ENCODE data around the gene HAT1. TPM values are rescaled to one million over a fixed set of nuclear protein-coding genes. Genes with fewer than 3 reads are reported as not detected.

The HAT1 gene
- total RNA-seq, 1 experiment from 2014 or later, result 74.3 TPM

DNA sequence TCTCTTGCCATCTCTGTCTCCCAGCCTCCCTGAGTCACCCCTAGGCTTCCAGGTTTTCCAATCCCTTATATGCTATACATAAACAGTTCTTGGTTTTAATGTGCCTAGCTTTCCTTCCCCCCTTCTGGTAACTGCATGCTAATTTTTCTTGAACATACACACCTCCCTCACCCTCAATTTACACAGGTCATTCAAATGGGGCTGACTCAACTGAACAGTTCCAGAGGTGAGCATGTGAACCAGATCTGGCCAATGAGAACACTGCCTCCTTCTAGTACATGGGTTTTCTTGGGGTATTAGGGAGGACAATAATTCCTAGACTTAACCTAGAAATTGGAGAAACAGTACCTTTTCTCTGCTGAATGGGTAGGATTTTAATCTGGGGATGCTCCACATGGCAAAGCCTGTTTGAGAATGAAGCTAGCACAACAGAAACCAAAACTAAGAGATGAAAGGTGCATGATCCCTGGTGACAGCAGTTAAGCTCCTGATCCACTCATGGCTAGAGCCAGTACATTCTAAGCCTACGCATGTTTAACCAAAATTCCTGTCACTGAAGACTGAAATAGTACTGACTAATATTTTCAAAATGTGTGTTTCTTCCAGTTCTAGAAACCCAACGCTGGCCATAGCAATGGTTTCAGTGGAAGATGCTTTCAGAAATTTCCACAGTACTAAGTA lies 40.0 kb upstream of the HAT1 start:
- BruUV-seq (replicated peaks), result no TSS peak
- Mint-ChIP-seq H3K27me3 (ENCODE audit: insufficient read depth, unreplicated experiment) (no peaks in the 10 kb centered on the region), H3K27ac (ENCODE audit: unreplicated experiment) (no peak overlapping the region), H3K36me3 (ENCODE audit: insufficient read depth, unreplicated experiment) (no peaks in the 10 kb centered on the region), H3K4me1 (ENCODE audit: low read depth, unreplicated experiment) (no peaks in the 10 kb centered on the region), H3K9me3 (ENCODE audit: unreplicated experiment) (no peaks in the 10 kb centered on the region), H3K4me3 (ENCODE audit: unreplicated experiment) (no peak overlapping the region)
- TF ChIP-seq CTCF (IDR thresholded peaks at IDR 0.05; ENCODE audit: insufficient read depth in 1 of 2, low read depth in 1 of 2, low read length in 1 of 2, severe bottlenecking in 1 of 2, unreplicated experiment in 1 of 2), result no peak
- Histone ChIP-seq H3K36me3 (ENCODE audit: control insufficient read depth, insufficient read depth, low read length) (no peaks in the 10 kb centered on the region), H3K9me3 (no peaks in the 10 kb centered on the region), H3K4me1 (no peaks in the 10 kb centered on the region), H3K27me3 (replicated peaks; ENCODE audit: control insufficient read depth, insufficient read depth, low read length) (no peaks in the 10 kb centered on the region), H3K4me3 (ENCODE audit: low read depth, low read length) (no peak overlapping the region)
- ChIA-PET CTCF (interaction anchor here (1.4 kb wide), 1 partner anchor 40 kb away, joined by 3 read pairs; the partner anchor contains the start of gene HAT1), POLR2A (no interaction called here)
- no peak for DNase-seq
- intact Hi-C loops (cut with micrococcal nuclease; ENCODE audit: unreplicated experiment), result no loop called here

- no peak for DNase-seq
- H3K36me3 Mint-ChIP-seq (ENCODE audit: insufficient read depth, unreplicated experiment), result no peaks in the 10 kb centered on the region
- ChIA-PET CTCF (interaction anchor here (0.7 to 1.4 kb wide), 2 partner anchors 10 to 39 kb away, joined by 3 read pairs; partner anchors contain the start of gene HAT1), POLR2A (interaction anchor here (0.5 kb wide), 1 partner anchor 11 kb away, joined by 3 read pairs; the partner anchor contains the start of gene SLC25A12)
- no peak overlapping the region for H3K4me3 Mint-ChIP-seq (ENCODE audit: unreplicated experiment)
- no TSS peak for BruUV-seq (replicated peaks)
- Histone ChIP-seq H3K27me3 (replicated peaks; ENCODE audit: control insufficient read depth, insufficient read depth, low read length) (no peaks in the 10 kb centered on the region), H3K4me3 (ENCODE audit: low read depth, low read length) (no peak overlapping the region), H3K9me3 (no peaks in the 10 kb centered on the region), H3K4me1 (no peaks in the 10 kb centered on the region), H3K36me3 (ENCODE audit: control insufficient read depth, insufficient read depth, low read length) (no peaks in the 10 kb centered on the region)
- peak in 1 of 2 experiments; percentile 11 for TF ChIP-seq CTCF (IDR thresholded peaks at IDR 0.05; ENCODE audit: insufficient read depth in 1 of 2, low read depth in 1 of 2, low read length in 1 of 2, severe bottlenecking in 1 of 2, unreplicated experiment in 1 of 2)
- H3K4me1 Mint-ChIP-seq (ENCODE audit: low read depth, unreplicated experiment), result no peaks in the 10 kb centered on the region
- intact Hi-C loops (cut with micrococcal nuclease; ENCODE audit: unreplicated experiment), result no loop called here
- no peaks in the 10 kb centered on the region for H3K9me3 Mint-ChIP-seq (ENCODE audit: unreplicated experiment)
- H3K27ac Mint-ChIP-seq (ENCODE audit: unreplicated experiment), result no peak overlapping the region
- H3K27me3 Mint-ChIP-seq (ENCODE audit: insufficient read depth, unreplicated experiment), result no peaks in the 10 kb centered on the region
These were observed 38.9 kb upstream of the HAT1 start for GRCh38 chr2:171883275-171883893.

GRCh38 chr2:171889333-171889732 lies 32.9 kb upstream of the HAT1 start:
- no TSS peak for BruUV-seq (replicated peaks)
- no peaks in the 10 kb centered on the region for H3K36me3 Mint-ChIP-seq (ENCODE audit: insufficient read depth, unreplicated experiment)
- DNase-seq, result no peak
- peaks cover 9% of the 10 kb centered on the region for H3K4me1 Mint-ChIP-seq (ENCODE audit: low read depth, unreplicated experiment)
- H3K27ac Mint-ChIP-seq (ENCODE audit: unreplicated experiment), result no peak overlapping the region
- no peak overlapping the region for H3K4me3 Mint-ChIP-seq (ENCODE audit: unreplicated experiment)
- no peaks in the 10 kb centered on the region for H3K9me3 ChIP-seq
- TF ChIP-seq CTCF (IDR thresholded peaks at IDR 0.05; ENCODE audit: insufficient read depth in 1 of 2, low read depth in 1 of 2, low read length in 1 of 2, severe bottlenecking in 1 of 2, unreplicated experiment in 1 of 2), result no peak
- intact Hi-C loops (cut with micrococcal nuclease; ENCODE audit: unreplicated experiment), result no loop called here
- POLR2A ChIA-PET, result no interaction called here
- H3K4me3 ChIP-seq (ENCODE audit: low read depth, low read length), result no peak overlapping the region
- H3K27me3 ChIP-seq (replicated peaks; ENCODE audit: control insufficient read depth, insufficient read depth, low read length), result no peaks in the 10 kb centered on the region
- H3K4me1 ChIP-seq, result peaks cover 8% of the 10 kb centered on the region
- H3K36me3 ChIP-seq (ENCODE audit: control insufficient read depth, insufficient read depth, low read length), result no peaks in the 10 kb centered on the region
- H3K9me3 Mint-ChIP-seq (ENCODE audit: unreplicated experiment), result no peaks in the 10 kb centered on the region
- CTCF ChIA-PET, result no interaction called here
- H3K27me3 Mint-ChIP-seq (ENCODE audit: insufficient read depth, unreplicated experiment), result peaks cover 5% of the 10 kb centered on the region

Measured in Caco-2 (cell line).